ENCODE results near the gene ADGRL4.
"Not testable (repeated sequence)": the region's sequence is repeated elsewhere in the genome, so short reads cannot be mapped to it uniquely, and the experiment has no call there.

The ADGRL4 gene

DNA sequence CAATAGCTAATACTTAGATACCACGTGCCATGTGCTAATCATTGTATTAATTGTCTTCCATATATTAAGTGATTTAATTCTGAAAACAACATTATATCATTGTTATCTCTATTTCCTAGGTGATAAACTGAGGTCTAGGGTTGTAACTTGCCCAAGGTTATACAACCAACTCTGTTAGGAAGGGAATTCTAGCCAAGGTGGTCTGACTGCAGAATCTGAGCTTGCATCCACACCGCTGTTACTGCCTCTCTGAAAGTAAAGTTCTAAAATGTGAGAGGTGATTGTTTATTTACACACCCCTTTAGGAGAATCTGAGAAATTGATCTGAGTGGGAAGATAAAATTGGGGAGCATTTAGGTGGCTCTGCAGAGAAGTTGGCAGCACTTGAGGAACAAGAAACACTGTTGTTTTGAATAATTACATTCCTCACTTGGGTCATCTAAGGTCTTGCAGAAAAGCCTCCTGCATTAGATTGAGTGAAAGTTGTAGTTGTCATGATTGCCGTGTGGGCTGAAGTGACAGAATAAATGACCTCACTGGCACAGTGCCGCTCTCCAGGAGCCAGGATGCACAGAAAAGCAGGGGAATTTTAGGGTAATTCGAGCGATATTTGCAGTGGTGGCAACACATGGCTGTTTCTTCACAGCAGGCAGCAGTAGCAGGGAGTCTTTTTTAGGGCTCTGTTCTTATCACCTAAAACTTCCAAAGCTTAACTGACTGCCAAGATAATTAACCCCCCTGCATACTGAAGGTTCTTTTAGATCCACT is 121.7 kb downstream of the ADGRL4 start:
- TF ChIP-seq, protein P1, sequence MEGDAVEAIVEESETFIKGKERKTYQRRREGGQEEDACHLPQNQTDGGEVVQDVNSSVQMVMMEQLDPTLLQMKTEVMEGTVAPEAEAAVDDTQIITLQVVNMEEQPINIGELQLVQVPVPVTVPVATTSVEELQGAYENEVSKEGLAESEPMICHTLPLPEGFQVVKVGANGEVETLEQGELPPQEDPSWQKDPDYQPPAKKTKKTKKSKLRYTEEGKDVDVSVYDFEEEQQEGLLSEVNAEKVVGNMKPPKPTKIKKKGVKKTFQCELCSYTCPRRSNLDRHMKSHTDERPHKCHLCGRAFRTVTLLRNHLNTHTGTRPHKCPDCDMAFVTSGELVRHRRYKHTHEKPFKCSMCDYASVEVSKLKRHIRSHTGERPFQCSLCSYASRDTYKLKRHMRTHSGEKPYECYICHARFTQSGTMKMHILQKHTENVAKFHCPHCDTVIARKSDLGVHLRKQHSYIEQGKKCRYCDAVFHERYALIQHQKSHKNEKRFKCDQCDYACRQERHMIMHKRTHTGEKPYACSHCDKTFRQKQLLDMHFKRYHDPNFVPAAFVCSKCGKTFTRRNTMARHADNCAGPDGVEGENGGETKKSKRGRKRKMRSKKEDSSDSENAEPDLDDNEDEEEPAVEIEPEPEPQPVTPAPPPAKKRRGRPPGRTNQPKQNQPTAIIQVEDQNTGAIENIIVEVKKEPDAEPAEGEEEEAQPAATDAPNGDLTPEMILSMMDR (IDR thresholded peaks at IDR 0.05; ENCODE audit: control insufficient read depth, insufficient read depth, low read depth, low read length, missing control alignments) = no peak
- no peak for DNase-seq (ENCODE audit: low read depth)

DNA sequence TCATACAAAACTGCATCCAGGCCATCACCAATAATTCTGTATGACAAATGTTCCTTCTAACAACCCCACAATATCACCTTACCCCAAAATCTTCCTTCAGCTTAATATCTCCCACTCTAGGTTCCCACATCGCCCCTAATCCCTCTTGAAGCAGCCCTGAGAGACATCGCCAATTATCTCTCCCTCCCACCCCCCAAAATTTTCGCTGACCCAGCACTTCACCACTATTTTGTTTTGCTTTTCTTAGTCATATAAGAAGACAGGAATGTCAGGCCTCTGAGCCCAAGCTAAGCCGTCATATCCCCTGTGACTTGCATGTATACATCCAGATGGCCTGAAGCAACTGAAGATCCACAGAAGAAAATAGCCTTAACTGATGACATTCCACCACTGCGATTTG is 126.3 kb downstream of the ADGRL4 start:
- TF ChIP-seq, protein P1 (IDR thresholded peaks at IDR 0.05; ENCODE audit: control insufficient read depth, insufficient read depth, low read depth, low read length, missing control alignments) = no peak
- no peak overlapping the region for H3K4me3 ChIP-seq (ENCODE audit: control insufficient read depth, low read depth, low read length)
- no peak for DNase-seq (ENCODE audit: low read depth)

More for the DNA sequence above, 121.7 kb downstream of the ADGRL4 start:
- no peak overlapping the region for H3K4me3 ChIP-seq (ENCODE audit: control insufficient read depth, low read depth, low read length)

DNA sequence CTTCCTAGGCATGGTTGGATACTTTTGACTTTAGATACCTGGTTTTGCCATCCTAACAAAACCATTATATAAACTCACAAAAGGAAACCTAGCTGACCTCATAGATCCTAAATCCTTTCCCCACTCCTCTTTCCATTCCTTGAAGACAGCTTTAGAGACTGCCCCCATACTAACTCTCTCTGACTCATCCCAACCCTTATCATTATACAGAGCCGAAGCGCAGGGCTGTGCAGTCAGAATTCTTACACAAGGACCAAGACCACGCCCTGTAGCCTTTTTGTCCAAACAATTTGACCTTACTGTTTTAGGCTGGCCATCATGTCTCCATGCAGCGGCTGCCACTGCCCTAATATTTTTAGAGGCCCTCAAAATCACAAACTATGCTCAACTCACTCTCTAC is 130.5 kb downstream of the ADGRL4 start:
- not testable (repeated sequence) for DNase-seq (ENCODE audit: low read depth); H3K4me3 ChIP-seq (ENCODE audit: control insufficient read depth, low read depth, low read length)

DNA sequence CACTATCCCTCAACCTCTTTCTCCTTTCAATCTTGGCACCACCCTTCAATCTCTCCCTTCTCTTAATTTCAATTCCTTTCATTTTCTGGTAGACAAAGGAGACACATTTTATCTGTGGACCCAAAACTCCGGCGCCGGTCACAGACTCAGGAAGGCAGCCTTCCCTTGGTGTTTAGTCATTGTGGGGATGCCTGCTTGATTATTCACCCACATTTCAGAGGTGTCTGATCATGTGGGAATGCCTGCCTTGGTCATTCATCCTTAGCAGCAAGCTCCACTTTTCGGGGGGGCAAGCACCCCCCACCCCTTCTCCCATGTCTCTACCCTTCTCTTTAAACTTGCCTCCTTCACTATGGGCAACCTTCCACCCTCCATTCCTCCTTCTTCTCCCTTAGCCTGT is 133.7 kb downstream of the ADGRL4 start:
- not testable (repeated sequence) for DNase-seq (ENCODE audit: low read depth); H3K4me3 ChIP-seq (ENCODE audit: control insufficient read depth, low read depth, low read length)

DNA sequence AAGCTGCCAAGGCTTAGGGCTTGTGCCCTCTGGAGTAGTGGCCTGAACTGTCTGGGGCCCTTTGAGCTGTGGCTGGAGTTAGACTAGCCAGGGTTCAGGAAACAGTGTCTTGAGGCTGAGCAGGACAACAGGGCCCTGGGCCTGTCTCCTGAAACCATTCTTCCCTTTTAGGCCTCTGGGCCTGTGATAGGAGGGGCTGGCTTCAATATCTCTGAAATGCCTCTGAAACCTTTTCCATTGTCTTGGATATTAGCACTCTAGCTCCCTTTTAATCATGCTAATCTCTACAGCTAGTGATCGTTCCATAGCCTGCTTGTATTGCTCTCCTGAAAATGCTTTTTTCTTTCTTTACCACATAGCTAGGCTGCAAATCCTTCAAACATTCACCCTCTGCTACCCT is 135.3 kb downstream of the ADGRL4 start:
- TF ChIP-seq, protein P1 (IDR thresholded peaks at IDR 0.05; ENCODE audit: control insufficient read depth, insufficient read depth, low read depth, low read length, missing control alignments) = no peak
- DNase-seq (ENCODE audit: low read depth) = no peak
- H3K4me3 ChIP-seq (ENCODE audit: control insufficient read depth, low read depth, low read length) = no peak overlapping the region

DNA sequence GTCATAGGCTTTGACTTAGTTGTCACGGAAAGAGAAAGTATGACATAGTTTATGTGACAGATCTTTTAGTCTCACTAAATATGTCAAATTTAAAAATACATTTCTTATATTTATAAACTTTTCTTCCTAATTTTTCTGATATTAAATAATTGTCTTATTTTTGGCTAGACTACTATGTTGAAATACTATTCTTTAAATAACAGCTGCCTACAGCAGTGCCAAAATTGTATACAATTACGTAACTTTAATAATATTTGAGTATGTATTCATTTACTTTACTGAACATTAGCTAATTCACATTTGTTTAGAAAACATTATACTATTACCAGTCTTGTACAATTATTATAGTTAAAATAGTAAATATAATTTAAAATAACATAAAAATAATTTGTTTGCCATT is 137.4 kb downstream of the ADGRL4 start:
- no peak for DNase-seq (ENCODE audit: low read depth)
- TF ChIP-seq, protein P1 (IDR thresholded peaks at IDR 0.05; ENCODE audit: control insufficient read depth, insufficient read depth, low read depth, low read length, missing control alignments) = no peak
- no peak overlapping the region for H3K4me3 ChIP-seq (ENCODE audit: control insufficient read depth, low read depth, low read length)

DNA sequence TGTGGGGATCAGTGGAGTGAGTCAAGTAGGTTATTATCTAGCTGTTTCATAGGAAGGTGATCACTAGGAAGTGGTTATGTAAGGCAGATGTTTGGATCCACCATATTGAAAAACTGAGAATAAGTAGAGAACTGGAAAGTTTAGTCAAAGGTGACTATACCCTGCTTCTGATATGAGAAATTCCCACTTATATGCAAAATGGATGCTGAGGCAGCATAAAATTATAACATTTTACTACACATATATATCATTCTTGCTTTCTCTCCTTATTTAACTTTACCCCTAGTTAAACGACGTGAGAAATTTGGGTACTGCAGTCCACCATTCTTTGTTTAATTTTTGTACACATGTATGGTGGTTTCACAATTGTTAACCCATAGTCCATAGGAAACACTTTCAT is 142.4 kb downstream of the ADGRL4 start:
- TF ChIP-seq, protein P1 (IDR thresholded peaks at IDR 0.05; ENCODE audit: control insufficient read depth, insufficient read depth, low read depth, low read length, missing control alignments) = no peak
- H3K4me3 ChIP-seq (ENCODE audit: control insufficient read depth, low read depth, low read length) = no peak overlapping the region
- DNase-seq (ENCODE audit: low read depth) = no peak

DNA sequence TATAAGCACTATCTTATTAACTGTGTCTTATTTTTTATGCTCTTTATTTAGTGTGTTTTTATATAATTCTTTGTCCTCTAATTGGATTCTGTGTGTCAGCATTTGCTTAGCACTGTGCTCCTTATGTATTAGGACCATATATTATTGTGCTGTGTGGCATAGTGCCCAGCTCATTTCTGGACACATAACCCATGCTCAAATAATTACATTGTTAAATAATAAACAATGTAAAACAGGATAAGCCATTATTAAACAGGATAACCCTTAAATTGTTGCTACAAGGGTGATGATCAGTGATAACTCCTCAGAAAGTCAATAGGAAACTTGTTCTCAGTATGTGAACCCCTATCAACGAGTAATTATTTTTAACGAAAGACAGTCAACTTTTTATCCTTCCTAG is 150.4 kb downstream of the ADGRL4 start:
- TF ChIP-seq, protein P1 (IDR thresholded peaks at IDR 0.05; ENCODE audit: control insufficient read depth, insufficient read depth, low read depth, low read length, missing control alignments) = no peak
- DNase-seq (ENCODE audit: low read depth) = no peak
- no peak overlapping the region for H3K4me3 ChIP-seq (ENCODE audit: control insufficient read depth, low read depth, low read length)
